Activated CD4-positive, CD25-positive, alpha-beta regulatory T cell treated with anti-CD3 and anti-CD28 coated beads, Interleukin-2, amount 50 U/mL, for 16 hours (primary cell): ENCODE measurements around the gene NIN.
"Not testable (repeated sequence)": the region's sequence is repeated elsewhere in the genome, so short reads cannot be mapped to it uniquely, and the experiment has no call there.

Experiments used
- DNase-seq: peaks from one replicate; pipeline ENCODE4 v3.0.0-alpha.2; 2020; ENCODE audit warnings: low read depth, low spot score

NIN gene

GRCh38 chr14:50820786-50821509 is 10.0 kb downstream of the NIN start:
- DNase-seq: no peak

- DNase-seq: not testable (repeated sequence)
Observed at GRCh38 chr14:50819303-50819702, 11.7 kb downstream of the NIN start.

- DNase-seq: no peak
Observed at GRCh38 chr14:50816395-50817047, 14.4 kb downstream of the NIN start.

GRCh38 chr14:50815526-50815925 is 15.4 kb downstream of the NIN start:
- DNase-seq: not testable (repeated sequence)

- DNase-seq: not testable (repeated sequence)
Observed at GRCh38 chr14:50815058-50815457, 15.9 kb downstream of the NIN start.

GRCh38 chr14:50814161-50814560 is 16.8 kb downstream of the NIN start:
- DNase-seq: no peak

- no peak for DNase-seq
Observed at GRCh38 chr14:50813544-50813863, 17.5 kb downstream of the NIN start.

- no peak for DNase-seq
Observed at GRCh38 chr14:50812856-50813543, 18.0 kb downstream of the NIN start.

GRCh38 chr14:50812180-50812579 is 18.8 kb downstream of the NIN start:
- DNase-seq: no peak

GRCh38 chr14:50808053-50808452 is 22.9 kb downstream of the NIN start:
- DNase-seq: no peak

GRCh38 chr14:50806241-50806933 is 24.6 kb downstream of the NIN start:
- DNase-seq: no peak

GRCh38 chr14:50805396-50805795 is 25.6 kb downstream of the NIN start:
- DNase-seq: no peak

- no peak for DNase-seq
Observed at GRCh38 chr14:50804181-50804721, 26.7 kb downstream of the NIN start.

- DNase-seq: no peak
Observed at GRCh38 chr14:50801706-50802105, 29.3 kb downstream of the NIN start.

GRCh38 chr14:50800032-50800431 is 30.9 kb downstream of the NIN start:
- DNase-seq: no peak

GRCh38 chr14:50798048-50798421 is 32.9 kb downstream of the NIN start:
- DNase-seq: no peak

- no peak for DNase-seq
Observed at GRCh38 chr14:50797250-50798047, 33.5 kb downstream of the NIN start.

GRCh38 chr14:50796390-50796789 is 34.6 kb downstream of the NIN start:
- no peak for DNase-seq

GRCh38 chr14:50795909-50796308 is 35.1 kb downstream of the NIN start:
- DNase-seq: no peak

- no peak for DNase-seq
Observed at GRCh38 chr14:50795142-50795541, 35.8 kb downstream of the NIN start.

- no peak for DNase-seq
Observed at GRCh38 chr14:50794068-50794645, 36.8 kb downstream of the NIN start.
